GM18517 (cell line): Measurements from ENCODE around the gene HSPA1A.
A peak's percentile ranks its signal among the peaks of the same experiment; 100 is the strongest.

Source experiments
- ATAC-seq: cut with Tn5 transposase; IDR thresholded peaks from one replicate; pipeline ENCODE4 v1.9.1; 2021; ENCODE audit warnings: mild to moderate bottlenecking, moderate library complexity; ENCODE audit not compliant: unreplicated experiment

The HSPA1A gene

DNA sequence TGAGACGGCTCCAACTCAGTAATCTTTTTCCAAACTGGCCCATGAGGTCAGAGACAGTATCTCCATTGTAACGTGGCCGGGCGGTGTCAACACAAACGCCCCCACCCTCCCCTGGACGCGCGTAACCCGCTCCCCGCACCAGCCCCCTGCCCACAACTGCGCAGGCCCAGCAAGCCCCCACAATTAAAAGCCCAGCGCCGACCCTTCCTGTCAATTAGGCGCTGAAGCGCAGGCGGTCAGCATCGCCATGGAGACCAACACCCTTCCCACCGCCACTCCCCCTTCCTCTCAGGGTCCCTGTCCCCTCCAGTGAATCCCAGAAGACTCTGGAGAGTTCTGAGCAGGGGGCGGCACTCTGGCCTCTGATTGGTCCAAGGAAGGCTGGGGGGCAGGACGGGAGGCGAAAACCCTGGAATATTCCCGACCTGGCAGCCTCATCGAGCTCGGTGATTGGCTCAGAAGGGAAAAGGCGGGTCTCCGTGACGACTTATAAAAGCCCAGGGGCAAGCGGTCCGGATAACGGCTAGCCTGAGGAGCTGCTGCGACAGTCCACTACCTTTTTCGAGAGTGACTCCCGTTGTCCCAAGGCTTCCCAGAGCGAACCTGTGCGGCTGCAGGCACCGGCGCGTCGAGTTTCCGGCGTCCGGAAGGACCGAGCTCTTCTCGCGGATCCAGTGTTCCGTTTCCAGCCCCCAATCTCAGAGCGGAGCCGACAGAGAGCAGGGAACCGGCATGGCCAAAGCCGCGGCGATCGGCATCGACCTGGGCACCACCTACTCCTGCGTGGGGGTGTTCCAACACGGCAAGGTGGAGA lies at the start of gene HSPA1A, which contains the start of gene HSPA1L:
Gene HSPA1A, plus strand, starts transcription at position 519 of the 814 bp plus-strand sequence. Its CDS starts 214 bp downstream, at position 733.
Gene HSPA1L, minus strand, starts transcription at position 259 of the 814 bp plus-strand sequence. CDS start 3,311 bp downstream, outside the sequence.
- ATAC-seq, result no peak

DNA sequence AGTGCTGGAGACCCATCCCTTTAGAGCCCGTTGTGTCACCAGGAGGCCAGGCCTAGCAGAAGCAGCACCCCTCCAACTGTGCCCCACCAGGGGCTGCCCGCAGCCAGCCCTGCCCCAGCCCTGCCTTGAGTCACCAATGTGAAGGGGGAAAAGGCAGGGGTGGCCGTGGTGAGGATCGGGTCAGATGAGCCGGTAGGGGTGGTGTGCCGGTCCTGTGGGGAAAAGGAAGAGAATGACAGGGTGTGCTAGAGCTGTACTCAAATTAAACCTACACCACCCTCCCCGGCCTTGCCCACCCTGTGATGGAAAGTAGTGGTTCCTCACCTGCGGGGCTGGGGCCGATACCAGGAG lies 49.8 kb upstream of the HSPA1A start:
- no peak for ATAC-seq

- ATAC-seq, result no peak
These were observed 49.2 kb upstream of the HSPA1A start for GRCh38 chr6:31765910-31766794.

DNA sequence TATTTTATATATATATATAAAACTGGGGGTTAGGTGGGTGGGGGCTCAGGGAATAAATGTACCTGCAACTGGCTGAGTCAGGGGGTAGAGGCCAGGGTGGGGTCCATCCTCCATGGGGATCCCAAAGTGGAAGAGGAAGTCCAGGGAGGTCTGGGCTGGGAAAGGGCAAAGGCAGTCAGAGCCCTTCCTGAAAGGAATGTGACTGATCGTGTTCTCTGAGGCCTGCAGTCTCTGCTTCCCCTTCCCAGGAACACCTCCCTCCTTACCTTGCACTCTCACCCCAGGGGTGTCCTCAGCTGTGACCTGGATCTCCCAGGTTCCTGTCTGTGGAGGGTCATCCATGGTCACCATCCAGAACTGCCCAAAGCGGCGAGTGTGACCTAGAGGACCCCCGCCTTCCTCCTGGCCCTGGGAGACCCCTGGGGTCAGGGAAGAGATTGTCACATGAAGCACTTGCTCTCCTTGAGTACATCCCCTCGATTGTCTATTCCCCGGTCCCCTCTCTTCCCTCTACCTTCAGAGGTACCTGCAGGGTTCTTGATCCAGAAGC lies 48.2 kb upstream of the HSPA1A start:
- no peak for ATAC-seq

GRCh38 chr6:31768363-31769257 lies 46.7 kb upstream of the HSPA1A start:
- no peak for ATAC-seq

DNA sequence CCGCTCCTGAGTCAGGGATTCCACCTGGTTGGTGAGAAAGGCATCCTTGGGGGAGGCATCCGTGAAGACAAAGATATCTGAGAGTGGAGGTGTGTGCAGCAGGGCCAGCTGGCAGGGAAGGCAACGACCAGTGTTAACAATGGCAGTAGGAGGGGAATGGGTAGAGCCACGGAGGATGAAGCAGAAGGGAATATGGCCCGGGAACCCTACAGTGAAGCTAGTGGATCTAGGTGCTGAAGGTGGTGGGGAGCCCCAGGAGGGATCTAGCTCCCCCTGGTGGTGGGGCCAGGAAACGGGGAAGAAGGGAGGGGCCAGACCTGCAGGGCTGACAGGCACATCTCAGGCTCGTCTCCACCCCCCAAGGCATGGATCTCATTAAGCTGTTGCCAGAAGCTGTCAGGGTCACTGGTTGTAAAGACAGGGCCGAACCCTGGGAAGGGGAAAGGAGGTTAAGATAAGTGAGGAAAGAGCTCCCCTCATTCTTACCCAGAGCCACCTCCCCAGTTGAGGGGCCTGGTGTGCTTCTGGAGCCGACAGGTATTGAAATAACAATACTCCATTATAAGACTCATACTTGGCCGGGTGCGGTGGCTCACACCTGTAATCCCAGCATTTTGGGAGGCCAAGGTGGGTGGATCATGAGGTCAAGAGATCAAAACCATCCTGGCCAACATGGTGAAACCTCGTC lies 45.5 kb upstream of the HSPA1A start:
- no peak for ATAC-seq

DNA sequence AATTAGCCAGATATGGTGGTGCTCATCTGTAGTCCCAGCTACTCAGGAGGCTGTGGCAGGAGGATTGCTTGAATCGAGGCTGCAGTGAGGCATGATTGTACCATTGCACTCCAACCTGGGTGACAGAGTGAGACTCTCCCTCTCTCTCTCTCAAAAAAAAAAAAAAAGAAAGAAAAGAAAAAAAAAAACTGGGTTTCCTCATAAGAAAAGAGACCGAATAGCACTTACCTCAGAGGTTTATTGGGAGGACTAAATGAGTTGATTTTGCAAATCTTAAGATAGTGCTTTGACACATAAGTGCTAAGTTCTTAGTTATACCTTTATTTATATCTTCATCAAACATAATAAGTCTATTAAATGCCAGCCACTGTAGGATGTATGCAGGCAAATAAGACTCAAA lies 44.5 kb upstream of the HSPA1A start:
- ATAC-seq, result no peak

GRCh38 chr6:31771992-31772358 lies 43.4 kb upstream of the HSPA1A start:
- ATAC-seq, result no peak

- no peak for ATAC-seq
These were observed 40.2 kb upstream of the HSPA1A start for GRCh38 chr6:31775184-31775583.

- ATAC-seq, result no peak
These were observed 39.5 kb upstream of the HSPA1A start for GRCh38 chr6:31775633-31776484.

- ATAC-seq, result peak; percentile 15
These were observed 38.8 kb upstream of the HSPA1A start for GRCh38 chr6:31776485-31776988.

- ATAC-seq, result peak; percentile 67
These were observed 38.2 kb upstream of the HSPA1A start, which contains the start of gene VWA7 for GRCh38 chr6:31776989-31777666. Gene VWA7 (minus strand): TSS chr6:31777328. CDS start chr6:31776779, 549 bp downstream.

- ATAC-seq, result no peak
These were observed 37.7 kb upstream of the HSPA1A start for GRCh38 chr6:31777667-31778050.

GRCh38 chr6:31778193-31778592 lies 37.1 kb upstream of the HSPA1A start:
- no peak for ATAC-seq

GRCh38 chr6:31778999-31779885 lies 36.1 kb upstream of the HSPA1A start:
- no peak for ATAC-seq

GRCh38 chr6:31779908-31780307 lies 35.4 kb upstream of the HSPA1A start:
- ATAC-seq, result no peak
